Liver (tissue), 9 donors: ENCODE measurements around the gene ZNHIT6. TPM values are rescaled to one million over a fixed set of nuclear protein-coding genes. Genes with fewer than 3 reads are reported as not detected.

Experiments used
- DNase-seq: peaks from one replicate; pipeline ENCODE4 v3.0.0-alpha.2; 2017; ENCODE audit warnings: low spot score
- H3K27ac ChIP-seq, 2 donors: one replicate each; pipeline ENCODE4 v1.7.0; 2013; ENCODE audit warnings: inconsistent platforms in 2 of 2, low read length in 2 of 2, control low read depth in 1 of 2, low read depth in 1 of 2, mild to moderate bottlenecking in 1 of 2
- H3K27me3 ChIP-seq, 4 donors: one replicate each; pipeline versions ENCODE4 v1.6.1 to v1.7.0; 2013; ENCODE audit warnings: low read length in 3 of 4, inconsistent platforms in 1 of 4, mild to moderate bottlenecking in 1 of 4, moderate library complexity in 1 of 4; ENCODE audit not compliant: control insufficient read depth in 4 of 4, insufficient read depth in 4 of 4
- H3K36me3 ChIP-seq, 4 donors: one replicate each; pipeline versions ENCODE4 v1.6.1 to v1.7.0; 2013; ENCODE audit warnings: low read length in 3 of 4, mild to moderate bottlenecking in 3 of 4, low read depth in 1 of 4, moderate library complexity in 1 of 4; ENCODE audit not compliant: control insufficient read depth in 4 of 4, insufficient read depth in 3 of 4
- H3K4me1 ChIP-seq, 4 donors: one replicate each; pipeline versions ENCODE4 v1.6.1 to v1.7.0; 2013; ENCODE audit warnings: low read length in 3 of 4, mild to moderate bottlenecking in 3 of 4, moderate library complexity in 1 of 4; ENCODE audit not compliant: control insufficient read depth in 4 of 4, insufficient read depth in 4 of 4
- H3K4me3 ChIP-seq, 3 donors: one replicate each; pipeline versions ENCODE4 v1.6.1 to v1.7.0; 2013; ENCODE audit warnings: low read length in 3 of 3, control low read depth in 1 of 3, low read depth in 1 of 3, mild to moderate bottlenecking in 1 of 3
- H3K9ac ChIP-seq, 2 donors: one replicate each; pipeline ENCODE4 v1.7.0; 2013; ENCODE audit warnings: low read length in 2 of 2, mild to moderate bottlenecking in 2 of 2, moderate library complexity in 2 of 2, control low read depth in 1 of 2, low read depth in 1 of 2
- H3K9me3 ChIP-seq, 4 donors: one replicate each; pipeline versions ENCODE4 v1.6.1 to v1.7.0; 2013; ENCODE audit warnings: low read length in 3 of 4; ENCODE audit not compliant: control insufficient read depth in 4 of 4
- CTCF ChIP-seq: fragments of 150-350 bp; IDR thresholded peaks from 2 replicates; pipeline ENCODE4 v1.5.1; 2017; ENCODE audit warnings: improper control_type of control experiment, low read depth, low read length; ENCODE audit not compliant: missing input control
- EGR1 ChIP-seq, 2 donors: IDR thresholded peaks; 2 replicates each; pipeline ENCODE4 v1.6.1; 2016 to 2018; ENCODE audit warnings: antibody characterized with exemption in 2 of 2, low read depth in 2 of 2
- FOXA1 ChIP-seq: IDR thresholded peaks from 2 replicates; pipeline ENCODE4 v1.6.1; 2016; ENCODE audit warnings: antibody characterized with exemption
- FOXA2 ChIP-seq: IDR thresholded peaks from 2 replicates; pipeline ENCODE4 v1.6.1; 2016; ENCODE audit warnings: antibody characterized with exemption
- GABPA ChIP-seq, 2 donors: IDR thresholded peaks in 1 of 2; conservative IDR thresholded peaks in 1 of 2; 2 replicates each; pipeline ENCODE4 v1.6.1; 2016; ENCODE audit warnings: antibody characterized with exemption in 2 of 2, mild to moderate bottlenecking in 1 of 2, moderate library complexity in 1 of 2
- HNF4A ChIP-seq, 2 donors: conservative IDR thresholded peaks; 2 replicates each; pipeline ENCODE4 v1.6.1; 2016; ENCODE audit warnings: antibody characterized with exemption in 2 of 2, mild to moderate bottlenecking in 2 of 2
- HNF4G ChIP-seq: IDR thresholded peaks from 2 replicates; pipeline ENCODE4 v1.6.1; 2016; ENCODE audit warnings: antibody characterized with exemption
- JUND ChIP-seq, 2 donors: IDR thresholded peaks; 2 replicates each; pipeline ENCODE4 v1.6.1; 2016; ENCODE audit warnings: antibody characterized with exemption in 2 of 2
- MAX ChIP-seq: IDR thresholded peaks from 2 replicates; pipeline ENCODE4 v1.6.1; 2016; ENCODE audit warnings: antibody characterized with exemption
- NR2F2 ChIP-seq: IDR thresholded peaks from 2 replicates; pipeline ENCODE4 v1.6.1; 2016; ENCODE audit warnings: antibody characterized with exemption
- RAD21 ChIP-seq, 2 donors: IDR thresholded peaks; 2 replicates each; pipeline ENCODE4 v1.6.1; 2016; ENCODE audit warnings: antibody characterized with exemption in 2 of 2, mild to moderate bottlenecking in 2 of 2
- REST ChIP-seq: IDR thresholded peaks from 2 replicates; pipeline ENCODE4 v1.6.1; 2016; ENCODE audit warnings: antibody characterized with exemption, mild to moderate bottlenecking
- RXRA ChIP-seq, 2 donors: IDR thresholded peaks; 2 replicates each; pipeline ENCODE4 v1.6.1; 2017 to 2018; ENCODE audit warnings: antibody characterized with exemption in 2 of 2, mild to moderate bottlenecking in 1 of 2
- SP1 ChIP-seq: IDR thresholded peaks from 2 replicates; pipeline ENCODE4 v1.6.1; 2018; ENCODE audit warnings: antibody characterized with exemption, mild to moderate bottlenecking
- TAF1 ChIP-seq: conservative IDR thresholded peaks from 2 replicates; pipeline ENCODE4 v1.6.1; 2016; ENCODE audit warnings: antibody characterized with exemption, mild to moderate bottlenecking
- YY1 ChIP-seq: IDR thresholded peaks from 2 replicates; pipeline ENCODE4 v1.6.1; 2016; ENCODE audit warnings: antibody characterized with exemption, mild to moderate bottlenecking
- ZBTB33 ChIP-seq: IDR thresholded peaks from 2 replicates; pipeline ENCODE4 v1.6.1; 2016; ENCODE audit warnings: antibody characterized with exemption
- WGBS: extraction: QIAGEN DNeasy Blood & Tissue Kit; methylation state at CpG from one replicate; pipeline ENCODE4 v1.1.7; 2013; 5-methylcytosine and 5-hydroxymethylcytosine counted together
- polyA plus RNA-seq, 2 donors: library from polyadenylated mRNA; stranded (reverse) in 1 of 2; unstranded in 1 of 2; fragments of 200-250 nt in 1 of 2; fragments of >200 nt in 1 of 2; fragmentation: Nextera tagmentation in 1 of 2; extraction: Ambion mirVana in 1 of 2; gene quantifications; one replicate each; pipeline versions ENCODE4 v1.2.1 to v1.2.3, GENCODE V29; 2013 to 2015
- total RNA-seq, 2 donors: library from RNA; depleted of rRNA; stranded (reverse); fragments of >200 nt; gene quantifications; one replicate each; pipeline ENCODE4 v1.2.3, GENCODE V29; 2014
- donor health status: healthy.
- donor health status: healthy.
- donor health status: healthy.
- donor health status: healthy.
- donor health status: healthy.

The ZNHIT6 gene
- total and polyA plus RNA-seq, 4 donors = 2.2 to 4.0 (median 3.2) TPM

GRCh38 chr1:85611425-85611824 is 96.8 kb downstream of the ZNHIT6 start:
- no peaks in the 10 kb centered on the region for H3K36me3 ChIP-seq
- no peak for DNase-seq
- H3K27ac ChIP-seq = no peak overlapping the region
- WGBS = 91% methylated on average over 2 of the region's 2 CpGs
- no peak for TF ChIP-seq TAF1
- TF ChIP-seq RAD21 (IDR thresholded peaks at IDR 0.05) = no peak
- no peak for TF ChIP-seq EGR1 (IDR thresholded peaks at IDR 0.05; ENCODE audit: low read depth in 2 of 2)
- TF ChIP-seq RXRA (IDR thresholded peaks at IDR 0.05) = no peak
- no peak for TF ChIP-seq REST
- no peak for TF ChIP-seq HNF4G
- TF ChIP-seq MAX = no peak
- no peak for TF ChIP-seq SP1
- no peak for TF ChIP-seq ZBTB33
- no peak for TF ChIP-seq CTCF
- no peak for TF ChIP-seq JUND (IDR thresholded peaks at IDR 0.05)
- no peak for TF ChIP-seq FOXA2
- TF ChIP-seq GABPA (IDR thresholded peaks at IDR 0.05 in 1 of 2, conservative IDR thresholded peaks at IDR 0.05 in 1 of 2) = no peak
- no peak for TF ChIP-seq FOXA1
- TF ChIP-seq YY1 = no peak
- TF ChIP-seq HNF4A (conservative IDR thresholded peaks at IDR 0.05) = no peak
- H3K9ac ChIP-seq = no peak overlapping the region
- H3K4me1 ChIP-seq = peaks cover 3 to 7% (median 5%) of the 10 kb centered on the region in 4 donors
- H3K4me3 ChIP-seq = no peak overlapping the region
- no peaks in the 10 kb centered on the region for H3K27me3 ChIP-seq
- H3K9me3 ChIP-seq = no peaks in the 10 kb centered on the region

- H3K36me3 ChIP-seq = no peaks in the 10 kb centered on the region
- no peak overlapping the region for H3K4me3 ChIP-seq
- H3K4me1 ChIP-seq = peaks cover 3 to 18% (median 12%) of the 10 kb centered on the region in 4 donors
- no peak for TF ChIP-seq HNF4A (conservative IDR thresholded peaks at IDR 0.05)
- TF ChIP-seq CTCF = no peak
- TF ChIP-seq RAD21 (IDR thresholded peaks at IDR 0.05) = peak in 1 of 2 donors; percentile 9
- TF ChIP-seq NR2F2 = no peak
- no peak for TF ChIP-seq FOXA2
- TF ChIP-seq JUND (IDR thresholded peaks at IDR 0.05) = no peak
- no peak for TF ChIP-seq EGR1 (IDR thresholded peaks at IDR 0.05; ENCODE audit: low read depth in 2 of 2)
- H3K9me3 ChIP-seq = no peaks in the 10 kb centered on the region
- no peaks in the 10 kb centered on the region for H3K27me3 ChIP-seq
- no peak overlapping the region for H3K27ac ChIP-seq
- H3K9ac ChIP-seq = no peak overlapping the region
- DNase-seq = no peak
These were observed 98.3 kb downstream of the ZNHIT6 start for GRCh38 chr1:85609976-85610375.
